ENCODE results near the gene GPNMB. TPM values are rescaled to one million over a fixed set of nuclear protein-coding genes. Genes with fewer than 3 reads are reported as not detected.
A peak's percentile ranks its signal among the peaks of the same experiment; 100 is the strongest.

GPNMB gene
- total and polyA plus RNA-seq, 2 of the 13 experiments (the other 11 are each of a cell fraction or from before 2014, with no cell fraction given): 1.1 to 1.6 TPM

DNA sequence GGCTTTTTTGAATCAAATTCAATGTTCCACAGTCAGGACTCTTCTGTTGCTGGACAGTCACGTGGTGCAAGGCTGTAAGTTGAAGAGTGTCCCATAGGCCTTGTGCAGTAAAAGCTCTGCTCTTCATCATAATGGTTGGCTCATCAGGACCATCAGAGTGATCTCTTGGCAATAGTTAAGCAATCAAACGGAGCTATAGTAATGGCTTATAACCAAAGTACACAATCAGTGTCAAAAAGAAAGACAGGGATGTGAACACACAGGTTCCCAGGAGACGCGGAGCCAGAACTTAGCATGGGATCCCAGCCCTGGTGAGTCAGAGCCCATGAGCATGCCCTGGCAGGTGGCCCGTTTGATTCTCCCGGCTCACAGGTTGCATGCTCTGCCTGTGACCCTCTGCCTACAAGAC, 10.8 kb upstream of the GPNMB start:
- TF ChIP-seq NONO (IDR thresholded peaks at IDR 0.05) (no peak), NONO (CRISPR knock-in tag; conservative IDR thresholded peaks at IDR 0.05) (no peak), USF2 (IDR thresholded peaks at IDR 0.05; ENCODE audit: low read depth, low read length) (peak; percentile 36; the same call in 1 of the 2 replicates), USF2 (CRISPR knock-in tag; IDR thresholded peaks at IDR 0.05; ENCODE audit: borderline replicate concordance) (no peak), CEBPB (IDR thresholded peaks at IDR 0.05; ENCODE audit: borderline replicate concordance, low read depth, low read length) (peak; percentile 8; the same call in 1 of the 2 replicates)
- H3K27me3 ChIP-seq (ENCODE audit: control insufficient read depth in 1 of 2, insufficient read depth in 2 of 2, low read length in 2 of 2): peaks cover 0 to 27% of the 10 kb centered on the region in 2 experiments; a peak in 1 of 5 replicates
- H3K79me2 ChIP-seq (ENCODE audit: insufficient read depth, low read length): no peaks in the 10 kb centered on the region
- WGBS (ENCODE audit: low lambda C conversion rate): 11% methylated on average over 6 of the region's 6 CpGs
- no peaks in the 10 kb centered on the region for H3K9me3 ChIP-seq (ENCODE audit: low read length)
- H2AFZ ChIP-seq (ENCODE audit: low read length): no peak overlapping the region
- no peak overlapping the region for H3K9ac ChIP-seq (ENCODE audit: insufficient read depth, low read depth, low read length)
- BruUV-seq (replicated peaks): no TSS peak
- in situ Hi-C loops (cut with HindIII; ENCODE audit: extremely low pct_ligation_motif_present, low pct_unique_long_range_greater_than_20kb): no loop called here
- no peaks in the 10 kb centered on the region for H3K36me3 ChIP-seq (replicated peaks in 1 of 2; ENCODE audit: control insufficient read depth in 1 of 2, insufficient read depth in 2 of 2, low read length in 2 of 2)
- peak; percentile 14 for DNase-seq (ENCODE audit: low spot score)
- H3K4me3 ChIP-seq (replicated peaks in 1 of 3; ENCODE audit: insufficient read depth in 1 of 3, low read depth in 2 of 3, low read length in 3 of 3): no peak overlapping the region
- H4K20me1 ChIP-seq (ENCODE audit: insufficient read depth, low read length): no peaks in the 10 kb centered on the region
- H3K4me2 ChIP-seq (ENCODE audit: low read depth, low read length): no peak overlapping the region; the same call in 1 of the 2 replicates
- ChIA-PET POLR2A (interaction anchor here (0.5 kb wide), 1 partner anchor 130 kb away, joined by 3 read pairs; the partner anchor contains the start of gene KLHL7), CTCF (ENCODE audit: low intra/inter-chr PET ratio, low total read pairs) (no interaction called here)
- no peak overlapping the region for H3K27ac ChIP-seq (ENCODE audit: extremely low read length, insufficient read depth, low read length)
- peak; percentile 70 for ATAC-seq
- FAIRE-seq: no peak
- H3K4me1 ChIP-seq (ENCODE audit: insufficient read depth, low read length): no peaks in the 10 kb centered on the region
- intact Hi-C loops (cut with micrococcal nuclease; ENCODE audit: unreplicated experiment): no loop called here

DNA sequence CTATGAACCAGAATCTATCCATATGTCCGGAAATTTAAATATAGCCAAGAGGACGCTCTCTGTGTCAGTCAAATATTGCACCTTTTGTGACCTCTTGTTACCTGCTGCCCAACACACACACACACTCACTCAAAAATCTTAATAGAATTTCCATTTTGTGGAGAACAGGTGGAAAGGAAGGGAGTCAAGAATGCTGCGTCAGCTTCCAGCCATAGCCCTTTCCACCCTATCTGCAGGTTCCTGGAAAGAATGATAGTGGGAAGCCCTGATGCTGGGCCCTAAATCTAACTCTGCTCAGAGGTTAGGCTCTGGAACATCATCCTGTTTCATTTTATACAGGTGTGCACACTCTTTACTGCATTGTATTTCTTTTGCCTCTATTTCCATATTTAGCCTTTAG, 9.6 kb upstream of the GPNMB start:
- H2AFZ ChIP-seq (ENCODE audit: low read length): no peak overlapping the region
- ATAC-seq (no peak), DNase-seq (ENCODE audit: low spot score) (no peak), FAIRE-seq (no peak)
- WGBS (ENCODE audit: low lambda C conversion rate): 68% methylated on average over 3 of the region's 3 CpGs
- H3K4me2 ChIP-seq (ENCODE audit: low read depth, low read length): no peak overlapping the region
- BruUV-seq (replicated peaks): no TSS peak
- no peaks in the 10 kb centered on the region for H3K79me2 ChIP-seq (ENCODE audit: insufficient read depth, low read length)
- POLR2A ChIA-PET: no interaction called here
- H3K4me1 ChIP-seq (ENCODE audit: insufficient read depth, low read length): no peaks in the 10 kb centered on the region
- H3K27me3 ChIP-seq (ENCODE audit: control insufficient read depth in 1 of 2, insufficient read depth in 2 of 2, low read length in 2 of 2): peaks cover 1 to 27% of the 10 kb centered on the region in 2 experiments; a peak in 2 of 5 replicates
- TF ChIP-seq ZNF780A (CRISPR knock-in tag; IDR thresholded peaks at IDR 0.05) (no peak), FOXK2 (IDR thresholded peaks at IDR 0.05) (no peak), ZNF329 (CRISPR knock-in tag; IDR thresholded peaks at IDR 0.05; ENCODE audit: low read depth) (no peak), MAFK (conservative IDR thresholded peaks at IDR 0.05 in 1 of 2, IDR thresholded peaks at IDR 0.05 in 1 of 2; ENCODE audit: low read length in 2 of 2) (peak; percentile 35 to 55; a peak in 2 of 4 replicates), ZNF704 (CRISPR knock-in tag; IDR thresholded peaks at IDR 0.05; ENCODE audit: borderline replicate concordance) (no peak), MAFF (IDR thresholded peaks at IDR 0.05; ENCODE audit: low read depth, low read length) (peak; percentile 26; the same call in 1 of the 2 replicates), KDM5A (IDR thresholded peaks at IDR 0.05; ENCODE audit: borderline replicate concordance, low read length) (no peak), ZNF547 (CRISPR knock-in tag; IDR thresholded peaks at IDR 0.05) (no peak)
- H3K36me3 ChIP-seq (replicated peaks in 1 of 2; ENCODE audit: control insufficient read depth in 1 of 2, insufficient read depth in 2 of 2, low read length in 2 of 2): no peaks in the 10 kb centered on the region
- CTCF ChIA-PET (ENCODE audit: low intra/inter-chr PET ratio, low total read pairs): no interaction called here
- H3K9ac ChIP-seq (ENCODE audit: insufficient read depth, low read depth, low read length): no peak overlapping the region
- no peak overlapping the region for H3K27ac ChIP-seq (ENCODE audit: extremely low read length, insufficient read depth, low read length)
- in situ Hi-C loops (cut with HindIII; ENCODE audit: extremely low pct_ligation_motif_present, low pct_unique_long_range_greater_than_20kb): no loop called here
- no peaks in the 10 kb centered on the region for H4K20me1 ChIP-seq (ENCODE audit: insufficient read depth, low read length)
- H3K9me3 ChIP-seq (ENCODE audit: low read length): no peaks in the 10 kb centered on the region
- no peak overlapping the region for H3K4me3 ChIP-seq (replicated peaks in 1 of 3; ENCODE audit: insufficient read depth in 1 of 3, low read depth in 2 of 3, low read length in 3 of 3)
- intact Hi-C loops (cut with micrococcal nuclease; ENCODE audit: unreplicated experiment): no loop called here

Data from HepG2 (cell line).